Measurements from ENCODE around the gene PCDHAC1.

GRCh38 chr5:140973550-140973949 is 47.5 kb downstream of the PCDHAC1 start:
- TF ChIP-seq CTCF (IDR thresholded peaks at IDR 0.05 in 8 of 11, conservative IDR thresholded peaks at IDR 0.05 in 3 of 11) (no peak), POLR2AphosphoS5 (IDR thresholded peaks at IDR 0.05) (no peak)

Measured in spleen (tissue), 7 donors.